Sciatic nerve (tissue), 1 donor: Measurements from ENCODE around the gene DDR2. TPM values are rescaled to one million over a fixed set of nuclear protein-coding genes. Genes with fewer than 3 reads are reported as not detected.

Experiments used
- total RNA-seq: library from RNA; stranded (reverse); fragmentation: NEBNext Ultra II Directional; extraction: Animal tissue kit (Norgen Biotek cat#: 25700); gene quantifications from one replicate; pipeline ENCODE4 v1.2.1, GENCODE V29; 2021
- donor health status: DM: no; HTN: no; CAD: no.

DDR2 gene
- total RNA-seq, 1 donor from 2014 or later = 132 TPM

Other genes with a start within 250 kb of the DDR2 start
- gene SH2D1B, start 220.3 kb upstream of the DDR2 start, total RNA-seq = 0.53 TPM
- gene UHMK1, start 134.6 kb upstream of the DDR2 start, total RNA-seq = 37.4 TPM
- gene UAP1, start 70.7 kb upstream of the DDR2 start, total RNA-seq = 70.9 TPM
- gene HSD17B7, start 158.2 kb downstream of the DDR2 start, total RNA-seq = 26.3 TPM
- gene CCDC190, start 228.7 kb downstream of the DDR2 start, total RNA-seq = 0.22 TPM